D721Med (cell line): ENCODE results near the gene AR.

Experiments
- DNase-seq: peaks from one replicate; pipeline ENCODE4 v3.0.0; 2011; ENCODE audit warnings: low spot score; ENCODE audit not compliant: insufficient read length
- FAIRE-seq: peaks from 2 replicates; lab custom pipeline; 2011; peaks lifted over from hg19 to GRCh38; lab: Jason Lieb, UNC
- TF ChIP-seq, protein P1 (sequence below): IDR thresholded peaks from 2 replicates; pipeline ENCODE4 v1.5.1; 2012; ENCODE audit warnings: mild to moderate bottlenecking, control low read depth; ENCODE audit not compliant: insufficient read depth; ENCODE audit errors: missing control alignments

AR gene

DNA sequence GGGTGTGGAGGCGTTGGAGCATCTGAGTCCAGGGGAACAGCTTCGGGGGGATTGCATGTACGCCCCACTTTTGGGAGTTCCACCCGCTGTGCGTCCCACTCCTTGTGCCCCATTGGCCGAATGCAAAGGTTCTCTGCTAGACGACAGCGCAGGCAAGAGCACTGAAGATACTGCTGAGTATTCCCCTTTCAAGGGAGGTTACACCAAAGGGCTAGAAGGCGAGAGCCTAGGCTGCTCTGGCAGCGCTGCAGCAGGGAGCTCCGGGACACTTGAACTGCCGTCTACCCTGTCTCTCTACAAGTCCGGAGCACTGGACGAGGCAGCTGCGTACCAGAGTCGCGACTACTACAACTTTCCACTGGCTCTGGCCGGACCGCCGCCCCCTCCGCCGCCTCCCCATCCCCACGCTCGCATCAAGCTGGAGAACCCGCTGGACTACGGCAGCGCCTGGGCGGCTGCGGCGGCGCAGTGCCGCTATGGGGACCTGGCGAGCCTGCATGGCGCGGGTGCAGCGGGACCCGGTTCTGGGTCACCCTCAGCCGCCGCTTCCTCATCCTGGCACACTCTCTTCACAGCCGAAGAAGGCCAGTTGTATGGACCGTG, 2.2 kb downstream of the AR start:
- FAIRE-seq (no peak), DNase-seq (no peak)
- TF ChIP-seq, protein P1, sequence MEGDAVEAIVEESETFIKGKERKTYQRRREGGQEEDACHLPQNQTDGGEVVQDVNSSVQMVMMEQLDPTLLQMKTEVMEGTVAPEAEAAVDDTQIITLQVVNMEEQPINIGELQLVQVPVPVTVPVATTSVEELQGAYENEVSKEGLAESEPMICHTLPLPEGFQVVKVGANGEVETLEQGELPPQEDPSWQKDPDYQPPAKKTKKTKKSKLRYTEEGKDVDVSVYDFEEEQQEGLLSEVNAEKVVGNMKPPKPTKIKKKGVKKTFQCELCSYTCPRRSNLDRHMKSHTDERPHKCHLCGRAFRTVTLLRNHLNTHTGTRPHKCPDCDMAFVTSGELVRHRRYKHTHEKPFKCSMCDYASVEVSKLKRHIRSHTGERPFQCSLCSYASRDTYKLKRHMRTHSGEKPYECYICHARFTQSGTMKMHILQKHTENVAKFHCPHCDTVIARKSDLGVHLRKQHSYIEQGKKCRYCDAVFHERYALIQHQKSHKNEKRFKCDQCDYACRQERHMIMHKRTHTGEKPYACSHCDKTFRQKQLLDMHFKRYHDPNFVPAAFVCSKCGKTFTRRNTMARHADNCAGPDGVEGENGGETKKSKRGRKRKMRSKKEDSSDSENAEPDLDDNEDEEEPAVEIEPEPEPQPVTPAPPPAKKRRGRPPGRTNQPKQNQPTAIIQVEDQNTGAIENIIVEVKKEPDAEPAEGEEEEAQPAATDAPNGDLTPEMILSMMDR, result no peak

DNA sequence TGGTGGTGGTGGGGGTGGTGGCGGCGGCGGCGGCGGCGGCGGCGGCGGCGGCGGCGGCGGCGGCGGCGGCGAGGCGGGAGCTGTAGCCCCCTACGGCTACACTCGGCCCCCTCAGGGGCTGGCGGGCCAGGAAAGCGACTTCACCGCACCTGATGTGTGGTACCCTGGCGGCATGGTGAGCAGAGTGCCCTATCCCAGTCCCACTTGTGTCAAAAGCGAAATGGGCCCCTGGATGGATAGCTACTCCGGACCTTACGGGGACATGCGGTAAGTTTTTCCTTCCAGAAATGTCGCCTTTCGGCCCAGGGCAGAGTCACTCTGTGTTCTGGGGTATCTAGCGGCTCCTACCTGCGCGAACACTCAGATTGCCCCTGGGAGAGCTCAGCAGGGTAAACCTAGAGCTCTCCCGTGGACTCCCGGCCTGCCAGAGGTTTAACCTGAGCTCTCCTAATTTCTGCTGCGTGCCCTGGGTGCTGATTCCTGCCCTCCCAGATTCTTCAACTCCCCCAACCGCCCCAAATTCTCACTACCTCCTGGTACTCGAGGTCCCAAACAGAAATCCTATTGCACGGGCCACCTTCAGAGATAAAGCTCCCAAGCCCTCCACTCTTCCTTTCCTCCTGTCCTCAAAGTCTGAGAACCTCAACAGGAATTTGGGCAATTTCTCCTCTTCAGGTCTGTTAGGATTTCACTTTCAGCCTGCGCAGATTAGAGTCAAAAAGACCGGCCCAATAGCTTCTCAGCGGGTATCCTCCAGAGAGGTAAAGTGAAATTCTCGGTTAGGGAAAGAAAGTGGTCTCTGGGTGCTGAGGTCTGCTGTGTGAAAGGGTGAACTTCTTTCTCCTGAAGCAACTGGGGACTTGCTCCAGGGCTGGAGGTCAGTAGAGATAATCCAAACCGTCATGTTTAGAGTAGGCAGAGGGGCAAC, 2.9 kb downstream of the AR start:
- DNase-seq (no peak), FAIRE-seq (no peak)
- TF ChIP-seq, protein P1, result no peak

DNA sequence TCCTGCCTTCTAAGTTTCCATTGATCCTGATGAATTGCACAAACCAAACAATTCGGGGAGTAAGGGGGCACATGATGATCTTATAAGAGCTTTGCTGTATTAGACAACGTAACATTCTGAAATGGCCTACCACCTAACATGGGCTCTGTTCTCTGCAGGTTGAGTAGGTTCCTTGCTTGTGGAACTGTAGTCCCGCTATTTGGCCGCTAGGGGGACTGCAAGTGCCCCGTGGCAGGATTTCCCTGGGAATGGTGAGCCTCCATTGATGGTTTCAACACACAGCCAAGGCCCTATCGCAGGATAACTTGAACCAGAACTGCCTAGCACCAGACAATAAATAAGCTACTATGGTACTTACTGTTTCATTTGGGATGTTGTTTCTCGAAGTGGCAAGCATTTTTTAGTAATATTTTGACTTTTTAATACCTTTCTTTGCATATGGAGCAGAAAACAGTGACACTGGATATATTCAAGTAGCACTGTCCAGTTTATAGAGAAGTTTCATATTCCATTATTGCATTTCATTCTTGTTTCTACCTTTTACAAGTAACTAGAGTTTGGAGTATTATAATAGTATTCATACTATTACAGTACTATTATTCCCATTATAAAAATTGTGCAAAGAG, 11.9 kb downstream of the AR start:
- DNase-seq, result no peak
- FAIRE-seq, result no peak
- TF ChIP-seq, protein P1, result peak; percentile 38

DNA sequence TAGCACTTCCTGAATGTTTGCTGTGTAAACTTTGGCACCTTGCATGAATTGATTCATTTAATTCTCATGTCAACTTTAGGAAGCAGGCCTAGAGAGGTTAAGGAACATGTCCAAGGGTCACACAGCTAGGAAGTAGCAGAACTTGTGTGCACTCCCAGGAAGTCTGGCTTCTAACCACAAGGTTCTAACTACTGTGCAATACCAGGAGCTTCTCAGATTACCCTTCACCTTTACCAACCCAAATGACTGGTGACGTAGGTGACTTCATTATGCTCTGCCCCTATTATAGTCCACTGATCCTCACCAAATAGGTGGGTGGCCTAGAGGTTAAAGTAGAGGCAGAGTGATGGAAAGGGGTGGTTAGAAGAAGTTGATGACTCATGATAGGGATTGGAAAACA, 14.4 kb downstream of the AR start:
- DNase-seq (no peak), FAIRE-seq (no peak)
- TF ChIP-seq, protein P1, result no peak

DNA sequence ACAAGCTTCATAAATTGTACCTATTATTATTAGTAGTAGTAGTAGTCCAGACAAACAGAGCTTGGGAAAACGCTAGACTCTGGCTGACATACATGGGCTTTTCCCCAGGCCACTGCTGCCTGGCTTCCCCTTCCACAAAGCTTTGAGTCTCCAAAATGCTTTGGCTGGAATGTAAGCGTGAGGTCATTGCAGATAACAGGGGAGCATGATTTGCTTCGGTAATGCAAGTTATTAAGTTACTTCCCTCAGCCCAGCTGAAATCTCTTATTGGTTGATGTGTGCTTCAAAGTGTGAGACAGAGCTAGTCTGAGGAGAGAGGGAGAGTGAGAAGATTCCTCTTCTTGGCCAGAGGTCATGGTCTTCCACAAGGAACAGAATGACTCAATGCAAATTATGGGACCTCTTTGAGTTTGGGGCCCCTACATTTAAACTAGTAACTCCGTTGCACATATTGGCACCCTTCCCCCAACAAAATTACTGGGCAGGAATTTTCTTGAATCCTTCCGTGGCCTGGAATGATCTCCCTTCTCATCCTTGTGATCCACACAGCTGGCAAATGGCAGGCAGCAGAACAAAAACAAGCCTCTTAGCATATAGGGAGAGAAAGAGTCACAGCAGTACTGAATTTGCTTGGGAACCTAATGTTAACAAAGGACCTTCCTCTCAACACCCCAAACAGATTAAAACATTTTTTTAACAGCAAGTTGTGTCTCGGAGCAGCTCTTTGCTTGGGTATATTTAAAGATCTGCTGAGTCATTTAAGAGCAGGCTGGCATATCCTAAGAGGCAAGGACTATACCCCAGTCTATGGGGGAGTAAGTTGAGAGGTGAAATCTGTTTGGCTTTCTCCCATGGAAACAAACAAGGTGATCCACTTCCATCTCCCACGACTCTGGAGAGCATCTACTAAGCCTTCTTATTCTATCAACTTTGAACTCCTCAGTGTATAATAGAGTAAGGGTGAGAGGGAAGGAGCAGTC, 19.9 kb downstream of the AR start:
- FAIRE-seq (no peak), DNase-seq (no peak)
- TF ChIP-seq, protein P1, result no peak

DNA sequence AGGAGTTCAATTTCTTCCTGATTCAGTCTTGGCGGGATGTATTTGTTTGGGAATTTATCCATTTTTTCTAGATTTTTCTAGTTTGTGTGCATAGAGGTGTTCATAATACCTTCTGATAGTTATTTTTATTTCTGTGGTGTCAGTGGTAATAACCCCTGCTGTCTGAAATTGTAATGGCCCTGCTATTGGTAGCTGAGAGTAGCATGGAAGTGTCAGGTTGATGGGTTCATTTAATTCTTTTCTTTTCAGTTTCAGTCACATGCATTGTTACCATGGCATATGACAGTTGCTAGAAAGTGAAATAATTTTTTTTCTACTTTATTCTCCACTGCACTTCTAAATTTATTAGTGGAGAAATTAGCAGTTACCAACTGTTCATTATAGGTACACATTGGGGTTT, 20.7 kb downstream of the AR start:
- FAIRE-seq (no peak), DNase-seq (no peak)
- TF ChIP-seq, protein P1, result no peak
